Measurements from ENCODE around the gene ZCWPW1. TPM values are rescaled to one million over a fixed set of nuclear protein-coding genes. Genes with fewer than 3 reads are reported as not detected.
A peak's percentile ranks its signal among the peaks of the same experiment; 100 is the strongest.

The ZCWPW1 gene
- total and polyA plus RNA-seq, 2 of the 8 experiments (the other 6 are each of a cell fraction or from before 2014, with no cell fraction given), result 0.51 to 1.4 TPM

DNA sequence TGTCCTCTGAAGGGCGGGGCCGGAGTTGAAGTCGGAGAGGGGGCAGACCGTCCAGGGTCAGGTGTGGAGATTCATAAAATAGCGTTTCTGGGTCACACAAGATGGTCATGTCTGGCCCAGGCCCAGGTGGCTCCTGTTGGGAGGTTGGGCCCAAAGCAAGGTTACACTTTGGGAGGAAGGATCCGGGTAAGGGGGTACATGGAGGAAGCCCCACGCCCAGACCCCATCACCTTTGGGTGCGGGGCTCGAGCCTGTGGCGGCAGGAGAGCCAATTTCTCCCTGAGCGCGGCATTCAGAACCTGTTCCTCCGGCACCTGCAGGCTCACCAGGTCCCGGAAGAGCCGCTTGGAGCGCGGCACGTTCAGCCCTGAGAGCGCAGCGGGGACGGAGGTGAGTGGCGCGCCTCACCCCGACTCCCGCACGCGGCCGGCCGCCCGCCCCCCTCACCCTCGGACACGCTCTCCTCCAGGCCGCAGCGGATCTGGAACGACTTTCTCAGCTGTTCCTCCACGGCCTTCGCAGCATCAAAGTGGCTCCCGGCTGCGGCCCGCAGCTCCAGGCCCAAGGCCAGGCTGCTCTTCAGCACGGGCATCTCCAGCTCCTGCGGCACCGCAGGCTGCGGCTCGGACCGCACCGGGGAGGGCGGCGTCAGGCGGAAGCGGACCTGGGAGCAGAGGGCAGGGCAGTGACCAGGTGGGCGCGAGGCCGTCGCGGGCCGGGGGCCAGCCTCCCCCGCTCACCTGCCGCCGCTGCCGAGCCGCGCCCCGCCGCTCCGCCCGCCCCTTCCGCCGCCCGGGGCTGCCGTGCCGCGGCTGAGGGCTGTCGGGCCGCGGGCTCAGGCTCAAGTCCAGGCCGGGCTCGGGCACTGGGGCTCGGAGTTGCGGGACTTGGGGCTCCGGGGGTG lies 7.2 kb upstream of the ZCWPW1 start:
- H4K20me1 ChIP-seq (replicated peaks in 1 of 2; ENCODE audit: control insufficient read depth in 1 of 2, insufficient read depth in 2 of 2, low read length in 2 of 2), result peaks cover 8% of the 10 kb centered on the region in 2 experiments
- peak overlapping the region; percentile 77 for H4K8ac ChIP-seq (ENCODE audit: extremely low read depth, insufficient read depth, low read length)
- H3K9ac ChIP-seq (replicated peaks in 1 of 4; ENCODE audit: extremely low read depth in 1 of 4, low read depth in 3 of 4, low read length in 3 of 4), result peak overlapping the region; percentile 62 to 94 (median 86)
- DNase-seq (ENCODE audit: low read depth in 1 of 2, low spot score in 2 of 2), result peak in 1 of 2 experiments; percentile 70
- H3K4me3 ChIP-seq (ENCODE audit: extremely low read depth in 1 of 4, insufficient read depth in 2 of 4, low read depth in 3 of 4, low read length in 4 of 4), result peak overlapping the region; percentile 68 to 86 (median 83)
- peak overlapping the region; percentile 76 to 97 for H3K4me2 ChIP-seq (ENCODE audit: insufficient read depth in 1 of 2, low read depth in 2 of 2, low read length in 2 of 2)
- H3K14ac ChIP-seq (ENCODE audit: insufficient read length), result no peak overlapping the region
- H4K91ac ChIP-seq (replicated peaks; ENCODE audit: insufficient read length, low read length), result peak overlapping the region; percentile 83
- H3K27me3 ChIP-seq (replicated peaks in 1 of 4; ENCODE audit: control insufficient read depth in 3 of 4, extremely low read depth in 1 of 4, insufficient read depth in 3 of 4, low read length in 3 of 4), result no peaks in the 10 kb centered on the region
- peaks cover 2 to 44% (median 18%) of the 10 kb centered on the region in 4 experiments; a peak in 6 of 8 replicates for H3K36me3 ChIP-seq (ENCODE audit: control insufficient read depth in 2 of 4, insufficient read depth in 4 of 4, low read length in 3 of 4)
- no peak overlapping the region for H2BK20ac ChIP-seq (ENCODE audit: low read length)
- ChIA-PET POLR2A (ENCODE audit: partially characterized antibody) (interaction anchor here (0.6 to 5.2 kb wide), 13 partner anchors 7 to 1046 kb away, joined by 3 to 55 read pairs (median 3); partner anchors contain the start of genes AGFG2, MEPCE and ZCWPW1), CTCF (ENCODE audit: partially characterized antibody) (interaction anchor here (0.8 to 2.7 kb wide), 5 partner anchors 9 to 34 kb away, joined by 3 to 9 read pairs (median 6); no protein-coding TSS in a partner anchor)
- H2BK120ac ChIP-seq (replicated peaks; ENCODE audit: low read depth, low read length), result no peak overlapping the region
- H3K79me1 ChIP-seq (ENCODE audit: low read depth, low read length), result no peaks in the 10 kb centered on the region; the same call in none of the 2 replicates
- H3K23me2 ChIP-seq (ENCODE audit: low read depth, low read length), result peaks cover under 1% of the 10 kb centered on the region; the same call in 1 of the 2 replicates
- H3K56ac ChIP-seq (replicated peaks; ENCODE audit: insufficient read length, low read depth, low read length), result peak overlapping the region; percentile 75
- H3K4ac ChIP-seq (replicated peaks; ENCODE audit: insufficient read length, low read depth, low read length), result peak overlapping the region; percentile 34
- peak overlapping the region; percentile 64 for H4K5ac ChIP-seq (ENCODE audit: insufficient read length, low read depth, low read length)
- peak overlapping the region; percentile 62 for H3K27ac ChIP-seq (ENCODE audit: low read depth, low read length)
- H3K4me1 ChIP-seq (replicated peaks in 1 of 4; ENCODE audit: control insufficient read depth in 3 of 4, insufficient read depth in 4 of 4, low read length in 3 of 4), result peaks cover 3 to 15% (median 8%) of the 10 kb centered on the region in 4 experiments
- peak overlapping the region; percentile 93; the same call in 1 of the 2 replicates for H2BK5ac ChIP-seq (ENCODE audit: low read depth, low read length)
- no peak overlapping the region for H2BK12ac ChIP-seq (ENCODE audit: low read depth, low read length)
- no peaks in the 10 kb centered on the region for H3K9me3 ChIP-seq (ENCODE audit: insufficient read depth in 2 of 2, low read depth in 1 of 2, low read length in 1 of 2)
- H3K18ac ChIP-seq (ENCODE audit: extremely low read depth, low read length), result peak overlapping the region; percentile 93
- FAIRE-seq, result no peak
- peaks cover 0 to 45% of the 10 kb centered on the region in 2 experiments; a peak in 3 of 4 replicates for H3K79me2 ChIP-seq (ENCODE audit: control insufficient read depth in 1 of 2, insufficient read depth in 2 of 2, low read length in 2 of 2)
- H2BK15ac ChIP-seq (ENCODE audit: low read length), result no peak overlapping the region; the same call in 1 of the 2 replicates
- no peak overlapping the region for H2AFZ ChIP-seq (ENCODE audit: low read length)
- 4% methylated on average over 34 of the region's 81 CpGs; no CpG with 5 or more reads in 1 of the 2 experiments for WGBS, 2 experiments (ENCODE audit: extremely low coverage in 1 of 2, insufficient coverage in 1 of 2, insufficient read length in 1 of 2, insufficient replicate concordance in 2 of 2, low coverage in 1 of 2, low lambda C conversion rate in 2 of 2, missing lambda C conversion rate in 1 of 2)
- no peak overlapping the region for H2AK5ac ChIP-seq (ENCODE audit: low read depth, low read length)
- H3K23ac ChIP-seq (ENCODE audit: insufficient read length), result no peak overlapping the region
- TF ChIP-seq RBBP5 (IDR thresholded peaks at IDR 0.05; ENCODE audit: borderline replicate concordance, low read depth, low read length) (peak; percentile 57; the same call in 1 of the 2 replicates), HDAC2 (IDR thresholded peaks at IDR 0.05; ENCODE audit: borderline replicate concordance in 1 of 2, low read depth in 2 of 2, low read length in 2 of 2) (0 out of 4 replicates have a peak, but pooled peaks of 1 of the 2 experiments have one; percentile 19), SIN3A (conservative IDR thresholded peaks at IDR 0.05 in 1 of 2, IDR thresholded peaks at IDR 0.05 in 1 of 2; ENCODE audit: low read depth in 1 of 2, low read length in 2 of 2) (0 out of 4 replicates have a peak, but pooled peaks of 1 of the 2 experiments have one; percentile 11), TAF1 (IDR thresholded peaks at IDR 0.05; ENCODE audit: low read depth, low read length) (no peak), USF2 (IDR thresholded peaks at IDR 0.05; ENCODE audit: low read length) (no peak), JUND (IDR thresholded peaks at IDR 0.05; ENCODE audit: low read length) (no peak), ASH2L (IDR thresholded peaks at IDR 0.05; ENCODE audit: low read length) (peak; percentile 46), POLR2AphosphoS5 (IDR thresholded peaks at IDR 0.05; ENCODE audit: low read depth, low read length) (peak; percentile 50)
